Skin of body (tissue), 2 donors: Measurements from ENCODE around the gene SMARCA2. TPM values are rescaled to one million over a fixed set of nuclear protein-coding genes. Genes with fewer than 3 reads are reported as not detected.

Experiments
- DNase-seq: peaks from one replicate; lab custom pipeline; 2025; lab: John Stamatoyannopoulos, UW
- total RNA-seq: library from RNA; depleted of rRNA; stranded (reverse); fragments of >200 nt; gene quantifications from one replicate; pipeline ENCODE4 v1.2.3, GENCODE V29; 2014

The SMARCA2 gene
- total RNA-seq, 1 donor from 2014 or later: 180 TPM

DNA sequence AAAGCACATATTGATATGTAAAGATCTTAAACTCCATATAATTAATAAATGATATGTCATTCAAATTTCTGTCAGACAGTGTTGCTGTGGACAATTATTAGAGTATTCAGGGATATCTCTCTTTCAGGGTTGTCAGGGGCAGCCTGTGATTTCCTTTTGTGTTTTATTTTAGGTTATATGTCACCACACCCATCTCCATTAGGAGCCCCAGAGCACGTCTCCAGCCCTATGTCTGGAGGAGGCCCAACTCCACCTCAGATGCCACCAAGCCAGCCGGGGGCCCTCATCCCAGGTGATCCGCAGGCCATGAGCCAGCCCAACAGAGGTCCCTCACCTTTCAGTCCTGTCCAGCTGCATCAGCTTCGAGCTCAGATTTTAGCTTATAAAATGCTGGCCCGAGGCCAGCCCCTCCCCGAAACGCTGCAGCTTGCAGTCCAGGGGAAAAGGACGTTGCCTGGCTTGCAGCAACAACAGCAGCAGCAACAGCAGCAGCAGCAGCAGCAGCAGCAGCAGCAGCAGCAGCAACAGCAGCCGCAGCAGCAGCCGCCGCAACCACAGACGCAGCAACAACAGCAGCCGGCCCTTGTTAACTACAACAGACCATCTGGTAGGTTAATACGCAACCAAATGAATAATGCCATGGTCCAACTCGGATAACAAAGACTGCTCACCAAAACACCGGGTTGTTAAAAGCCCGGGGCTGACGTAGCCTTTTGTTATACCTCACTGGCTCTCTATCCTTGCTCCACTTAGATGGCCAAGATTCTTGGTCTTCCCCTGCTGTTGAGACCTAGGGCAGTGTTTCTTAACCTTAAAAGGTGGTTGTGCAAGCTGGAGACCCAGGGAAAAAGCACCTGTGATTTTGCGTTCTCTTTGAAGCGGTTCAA lies 24.4 kb downstream of the SMARCA2 start:
- DNase-seq: no peak

DNA sequence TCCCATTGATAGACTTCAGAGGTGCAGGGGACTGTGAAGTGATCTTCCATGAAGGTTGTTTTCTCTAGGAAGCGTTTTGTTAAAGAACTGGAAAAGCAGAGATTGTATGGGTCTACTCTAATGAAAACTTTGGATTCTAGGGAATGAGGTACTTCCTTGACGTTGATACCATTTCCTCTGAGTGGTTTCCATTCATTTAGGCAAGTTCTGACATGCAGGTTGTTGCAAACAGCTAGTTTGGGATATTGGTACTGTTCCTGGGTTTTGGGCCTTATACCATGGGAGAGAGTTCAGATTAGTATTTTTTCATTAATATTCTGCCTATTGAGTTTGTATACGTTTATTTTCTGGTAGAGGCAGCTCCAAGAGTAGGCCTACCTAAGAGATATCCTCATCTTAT lies 25.7 kb downstream of the SMARCA2 start:
- no peak for DNase-seq

DNA sequence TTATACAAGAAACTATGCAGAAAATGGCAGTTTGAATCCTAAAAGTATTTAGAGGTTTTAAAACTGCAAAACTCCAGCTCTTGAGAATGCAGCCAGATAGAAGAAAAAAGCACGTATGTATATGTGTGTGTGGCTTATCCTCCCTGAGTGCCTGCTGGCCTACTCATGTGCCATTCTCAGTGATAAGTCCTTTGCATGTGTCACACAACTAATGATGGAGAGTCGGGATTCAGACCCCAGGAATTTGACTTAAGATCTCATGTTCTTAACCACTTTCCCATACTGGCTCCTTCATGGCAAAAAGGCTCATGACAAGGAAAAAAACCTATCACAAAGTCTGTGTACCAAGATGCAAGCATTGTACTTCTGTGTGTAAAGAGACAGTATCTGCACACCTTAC lies 26.6 kb downstream of the SMARCA2 start:
- no peak for DNase-seq

DNA sequence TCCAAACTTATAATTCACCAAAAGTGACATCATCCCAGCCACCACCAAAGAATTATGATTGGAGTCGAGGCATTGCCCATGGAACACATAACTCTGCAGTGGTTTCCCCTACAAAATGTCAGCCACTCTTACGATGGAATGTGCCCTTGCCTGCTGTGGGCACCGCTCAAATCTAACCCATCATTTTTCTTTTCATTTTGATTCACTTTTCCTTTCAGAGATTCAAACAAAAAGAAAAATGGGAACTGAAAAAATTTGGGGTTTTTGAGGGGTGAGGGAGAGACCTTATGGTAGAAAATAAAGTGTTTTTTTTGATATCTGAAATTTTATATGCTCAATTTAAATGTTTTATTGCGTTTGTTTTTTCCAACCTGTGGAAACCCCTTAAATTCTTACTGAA lies 28.1 kb downstream of the SMARCA2 start:
- DNase-seq: no peak

DNA sequence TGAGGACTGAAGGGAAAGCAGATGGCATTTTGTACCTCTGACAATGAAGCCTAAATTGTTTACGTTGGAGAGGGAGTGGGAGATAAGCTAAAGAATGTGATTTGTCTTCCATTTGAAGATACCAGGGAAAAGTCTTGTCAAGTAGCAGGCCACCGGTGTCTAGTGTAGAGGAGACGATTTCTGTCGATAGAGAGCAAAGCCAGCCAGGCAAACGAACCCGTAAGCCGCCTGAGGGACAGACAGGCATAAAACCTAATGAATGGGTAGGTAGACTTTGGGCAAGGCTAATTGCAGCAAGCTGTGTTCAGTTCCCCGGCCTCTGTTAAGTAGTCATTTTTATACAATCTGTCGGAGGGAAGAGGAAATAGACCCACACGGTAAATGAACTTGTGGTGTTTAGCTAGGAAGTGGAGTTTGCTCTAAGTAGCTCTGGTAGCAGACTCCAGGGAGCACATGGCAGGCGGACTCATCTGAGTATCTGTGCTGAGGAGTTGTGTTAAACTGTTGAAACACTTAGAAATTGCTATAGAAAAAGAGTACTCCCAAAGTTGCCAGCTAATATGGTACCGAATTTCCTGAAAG lies 28.8 kb downstream of the SMARCA2 start:
- DNase-seq: no peak

DNA sequence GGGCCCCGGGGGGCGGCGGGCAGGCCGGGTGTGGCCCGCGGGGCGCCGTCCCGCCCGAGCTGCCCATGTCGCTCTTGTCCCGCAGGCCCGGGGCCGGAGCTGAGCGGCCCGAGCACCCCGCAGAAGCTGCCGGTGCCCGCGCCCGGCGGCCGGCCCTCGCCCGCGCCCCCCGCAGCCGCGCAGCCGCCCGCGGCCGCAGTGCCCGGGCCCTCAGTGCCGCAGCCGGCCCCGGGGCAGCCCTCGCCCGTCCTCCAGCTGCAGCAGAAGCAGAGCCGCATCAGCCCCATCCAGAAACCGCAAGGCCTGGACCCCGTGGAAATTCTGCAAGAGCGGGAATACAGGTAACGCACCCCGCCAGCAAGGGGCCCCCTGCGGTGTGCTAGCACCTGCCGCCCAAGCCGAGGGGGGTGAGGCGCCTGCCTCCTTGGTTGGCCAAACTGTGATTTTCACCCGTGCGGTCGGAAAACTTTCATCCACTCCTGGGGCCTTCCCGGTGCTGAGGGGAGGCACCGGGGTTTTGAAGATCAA lies 32.1 kb downstream of the SMARCA2 start:
- no peak for DNase-seq

DNA sequence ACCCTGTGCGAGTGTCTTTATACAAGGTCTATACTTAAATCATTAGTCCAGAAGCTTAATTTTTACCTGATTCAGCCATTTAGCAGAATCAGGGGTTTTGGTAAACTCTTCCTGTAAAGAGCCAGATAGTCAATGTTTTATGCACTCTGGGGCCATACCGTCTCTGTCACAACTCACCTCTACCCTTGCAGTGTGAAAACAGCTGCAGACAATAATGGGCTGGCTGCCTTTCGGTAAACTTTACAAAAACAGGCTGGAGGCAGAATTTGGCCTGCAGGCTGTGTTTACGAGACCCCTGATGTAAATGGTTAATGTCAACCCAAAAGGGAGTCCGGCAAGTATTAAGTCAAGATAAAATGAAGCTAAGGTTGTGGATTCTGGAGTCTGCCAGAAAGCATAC lies 32.8 kb downstream of the SMARCA2 start:
- no peak for DNase-seq

DNA sequence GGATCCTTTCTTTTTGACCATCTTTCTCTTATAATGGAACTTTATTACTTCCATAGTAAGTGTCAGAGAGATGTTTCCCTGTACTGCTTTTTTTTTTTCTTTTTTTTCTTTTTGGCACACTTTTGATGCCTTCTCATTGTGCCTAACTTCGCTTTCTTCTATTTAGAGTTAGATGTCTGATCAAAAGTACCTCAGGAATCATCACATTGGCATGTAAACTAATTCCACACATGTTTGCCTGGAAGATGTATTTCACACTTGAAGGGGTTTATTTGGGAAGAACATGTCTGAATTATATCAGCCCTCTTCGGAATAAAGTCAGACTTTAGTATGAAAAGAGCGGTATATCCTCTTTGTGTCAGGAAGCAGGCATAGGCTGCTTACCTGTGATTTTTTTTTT lies 35.1 kb downstream of the SMARCA2 start:
- no peak for DNase-seq

DNA sequence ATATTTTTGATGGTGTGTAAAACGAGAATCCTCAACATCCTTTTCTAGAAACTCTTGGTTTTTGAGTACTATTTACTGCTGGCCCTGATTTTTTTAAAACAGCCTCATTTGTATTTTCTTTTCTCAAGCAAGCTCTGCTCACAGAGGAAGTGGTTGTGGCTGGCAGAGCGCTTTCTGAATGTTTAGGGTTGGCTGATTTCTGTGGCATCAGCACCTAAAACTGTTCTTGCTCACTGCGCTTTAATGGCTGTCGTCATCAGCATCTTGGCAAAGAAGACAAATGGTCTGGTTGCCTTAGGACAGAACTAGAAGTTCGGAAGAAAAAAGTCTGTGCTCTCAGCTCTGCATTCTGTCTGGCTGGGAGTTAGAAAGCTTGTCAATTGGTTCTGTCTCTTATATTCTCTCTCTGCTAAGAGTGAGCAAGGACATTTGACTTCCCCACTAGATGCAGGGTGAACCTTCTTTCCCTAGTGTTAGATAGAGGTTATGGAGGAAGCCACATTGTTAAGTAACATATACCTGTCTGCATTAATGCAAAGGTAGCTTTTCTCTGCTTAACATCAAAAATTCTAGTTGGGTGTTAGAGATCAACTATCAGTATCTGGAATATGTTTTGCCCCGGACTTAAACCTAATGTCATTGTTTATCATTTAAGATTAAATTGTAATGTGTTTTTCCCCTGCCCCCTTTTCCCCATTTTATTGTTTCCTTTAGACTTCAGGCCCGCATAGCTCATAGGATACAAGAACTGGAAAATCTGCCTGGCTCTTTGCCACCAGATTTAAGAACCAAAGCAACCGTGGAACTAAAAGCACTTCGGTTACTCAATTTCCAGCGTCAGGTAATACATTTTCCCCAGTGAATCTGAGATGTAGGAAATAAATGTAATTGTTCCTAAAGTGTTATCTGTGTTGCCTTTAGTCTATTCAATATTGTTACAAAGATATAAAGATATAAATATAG lies 39.0 kb downstream of the SMARCA2 start:
- no peak for DNase-seq

DNA sequence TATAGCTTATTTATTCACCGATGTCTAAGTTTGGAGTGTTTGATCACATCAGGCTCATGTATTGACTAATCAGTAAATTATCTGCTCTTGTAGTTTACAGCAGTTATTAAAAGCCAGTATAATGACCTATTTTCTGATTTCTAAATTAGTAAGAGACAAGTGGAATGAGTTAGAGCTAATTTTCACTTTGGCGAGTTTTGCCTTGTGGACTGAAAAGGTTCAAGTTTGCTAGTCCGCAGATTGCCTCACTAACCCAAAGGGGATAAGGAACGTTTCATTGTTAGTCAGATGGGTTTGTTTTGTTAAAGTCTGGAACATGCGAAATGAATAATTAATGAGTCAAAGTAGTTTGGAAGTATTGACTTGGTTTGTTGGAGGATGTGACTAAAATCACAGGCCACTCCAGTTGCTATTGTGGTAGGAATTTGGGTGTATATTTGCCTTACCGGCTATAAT lies 40.1 kb downstream of the SMARCA2 start:
- no peak for DNase-seq

DNA sequence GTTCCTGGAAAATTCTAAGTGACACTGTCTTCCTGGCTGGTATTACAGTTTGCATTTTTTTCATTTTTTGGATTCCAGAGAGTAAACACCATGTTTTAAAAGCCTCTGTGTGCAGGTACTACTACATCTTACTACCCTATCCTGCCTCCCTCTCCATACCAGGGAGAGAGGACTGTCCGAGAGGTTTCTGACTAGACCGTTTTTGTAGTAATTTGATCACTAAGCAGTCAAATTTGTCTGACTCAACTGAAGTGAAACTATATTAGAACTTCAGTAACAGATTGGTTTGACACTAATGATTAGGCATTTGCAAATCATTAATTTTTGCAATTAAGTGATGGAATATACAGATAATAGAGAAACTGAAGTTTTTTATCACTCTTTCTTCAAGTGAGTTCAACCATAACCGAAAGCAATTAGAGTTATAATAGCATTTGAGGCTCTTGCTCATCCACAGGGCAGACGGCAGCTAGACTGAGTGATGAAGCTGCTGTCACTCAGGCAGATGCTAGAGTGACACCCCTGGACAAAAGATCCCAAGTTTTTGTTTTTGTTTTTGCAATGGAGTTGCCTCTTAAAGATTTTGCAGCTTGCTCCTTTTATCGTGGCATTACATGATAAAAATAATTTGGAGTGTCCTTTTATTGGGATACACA lies 44.3 kb downstream of the SMARCA2 start:
- DNase-seq: no peak

DNA sequence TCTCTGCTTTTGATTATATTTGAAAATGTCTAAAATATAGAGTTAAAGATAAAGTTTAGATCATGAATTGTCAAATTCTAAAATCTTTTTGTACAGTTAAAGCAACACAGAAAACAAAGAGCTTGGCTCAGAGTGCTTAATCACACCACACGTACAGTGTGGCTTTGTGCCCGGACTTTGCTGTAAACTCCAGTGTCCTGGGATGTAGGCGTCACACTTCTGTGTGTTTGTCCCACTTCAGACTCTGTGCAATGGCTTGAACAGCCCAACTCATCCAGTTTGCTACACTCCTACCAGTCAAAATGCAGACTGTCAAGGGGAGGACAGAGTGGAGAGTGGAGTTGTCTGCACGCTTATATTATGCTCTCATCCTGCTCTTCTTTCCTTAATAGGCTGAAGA lies 45.3 kb downstream of the SMARCA2 start:
- DNase-seq: no peak

DNA sequence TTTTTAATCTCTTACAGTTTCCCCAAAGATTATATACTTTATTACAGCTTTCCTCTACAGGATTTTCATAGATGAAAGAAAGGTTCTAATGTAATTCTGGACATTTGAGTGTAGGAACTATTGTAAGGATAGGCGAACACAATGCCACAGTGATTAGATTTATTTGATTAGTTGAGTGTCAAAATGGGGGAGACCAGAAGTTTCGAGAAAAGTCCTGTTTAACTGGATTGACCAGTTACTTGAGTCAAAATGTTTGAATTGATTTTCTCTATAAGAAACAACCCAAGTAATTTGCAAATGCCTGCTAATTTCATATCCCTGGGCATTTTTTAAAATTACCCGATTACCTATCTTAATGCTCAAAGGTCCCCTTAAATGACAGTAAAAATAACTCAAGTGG lies 50.6 kb downstream of the SMARCA2 start:
- DNase-seq: no peak

DNA sequence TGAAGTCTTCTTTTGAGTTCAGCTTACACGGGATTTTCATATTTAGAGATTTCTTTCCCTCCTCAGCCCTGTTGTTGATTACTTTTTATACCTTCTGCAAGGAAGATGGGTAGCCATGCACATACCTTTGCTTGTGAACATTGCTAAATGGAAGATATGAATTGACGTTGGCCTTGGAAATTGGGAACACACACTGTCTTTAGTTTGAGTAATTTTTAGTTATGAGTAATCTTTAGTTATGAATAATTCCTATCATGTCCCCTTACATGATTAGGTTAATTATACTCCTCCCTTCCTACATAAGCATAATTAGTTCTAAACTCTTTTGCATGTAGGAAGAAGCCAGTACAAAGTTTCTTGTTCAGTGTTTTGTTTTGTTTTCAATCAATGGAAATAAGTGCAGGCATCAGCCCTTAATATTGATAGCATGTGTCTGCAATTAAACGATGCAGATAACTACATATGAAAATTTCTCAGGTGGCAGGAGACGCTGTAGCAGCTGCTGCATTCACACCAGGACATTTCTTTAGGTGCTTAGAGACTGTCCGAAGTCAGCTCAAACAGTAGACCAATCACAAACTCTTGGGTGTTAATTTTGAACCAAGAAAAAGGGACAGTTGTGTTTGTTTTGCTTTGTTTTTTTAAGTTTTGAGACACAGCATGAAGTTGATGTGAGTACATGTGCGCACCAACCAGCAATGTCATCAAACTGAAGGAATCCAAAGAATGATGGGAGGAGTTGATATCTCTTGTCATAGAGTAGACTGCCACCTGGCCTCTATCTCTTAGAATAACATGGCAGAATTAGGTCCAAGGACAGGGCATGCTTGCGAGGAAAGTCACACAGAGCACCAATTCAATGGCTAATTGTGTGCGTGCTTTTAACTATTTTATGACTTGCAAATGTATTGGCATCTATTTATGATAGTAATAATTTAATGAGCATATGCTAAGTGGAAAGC lies 51.4 kb downstream of the SMARCA2 start:
- DNase-seq: no peak

DNA sequence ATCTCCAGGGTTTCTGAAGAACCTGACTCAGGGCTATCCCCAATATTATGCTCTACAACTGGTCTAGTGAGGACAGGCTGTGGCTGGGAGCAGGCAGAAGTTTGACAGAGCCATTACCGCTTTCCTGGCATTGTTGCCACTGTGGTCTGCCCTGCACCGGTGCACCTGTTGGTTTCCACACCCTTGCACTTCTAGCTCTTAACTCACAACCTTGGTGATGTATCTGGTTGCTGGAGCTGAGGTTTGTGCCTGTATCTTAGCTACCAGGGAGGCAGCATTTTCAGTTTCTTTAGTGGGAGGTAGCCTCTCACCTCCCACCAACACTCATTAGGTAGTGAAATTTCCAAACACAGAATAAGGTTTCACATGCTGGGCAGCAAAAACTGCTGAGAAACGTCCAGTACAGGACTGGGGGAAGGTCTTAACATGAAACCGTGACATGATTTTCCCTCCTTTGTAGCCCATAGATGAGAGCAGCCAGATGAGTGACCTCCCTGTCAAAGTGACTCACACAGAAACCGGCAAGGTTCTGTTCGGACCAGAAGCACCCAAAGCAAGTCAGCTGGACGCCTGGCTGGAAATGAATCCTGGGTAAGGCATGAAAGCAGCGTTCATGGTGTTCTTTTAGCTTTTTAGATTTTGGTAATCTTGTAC lies 57.7 kb downstream of the SMARCA2 start:
- DNase-seq: no peak

DNA sequence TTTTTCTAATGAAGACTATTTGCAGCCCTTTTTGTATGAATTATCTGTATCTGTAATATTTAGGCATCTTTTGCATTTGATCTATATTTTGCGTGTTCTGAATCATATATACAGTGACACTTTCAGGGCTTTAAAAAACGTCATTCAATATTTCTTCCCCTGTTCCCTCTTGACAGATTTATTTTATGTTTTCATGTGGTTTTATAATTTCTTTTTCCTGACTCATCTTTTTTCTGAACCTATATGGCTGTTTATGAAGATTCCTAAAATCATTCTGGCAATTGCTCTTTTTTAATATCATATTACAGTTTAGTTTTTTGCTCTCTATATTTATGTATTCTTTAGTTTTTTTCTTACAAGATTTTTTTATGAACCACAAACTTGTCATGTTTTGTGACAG lies 67.6 kb downstream of the SMARCA2 start:
- no peak for DNase-seq

DNA sequence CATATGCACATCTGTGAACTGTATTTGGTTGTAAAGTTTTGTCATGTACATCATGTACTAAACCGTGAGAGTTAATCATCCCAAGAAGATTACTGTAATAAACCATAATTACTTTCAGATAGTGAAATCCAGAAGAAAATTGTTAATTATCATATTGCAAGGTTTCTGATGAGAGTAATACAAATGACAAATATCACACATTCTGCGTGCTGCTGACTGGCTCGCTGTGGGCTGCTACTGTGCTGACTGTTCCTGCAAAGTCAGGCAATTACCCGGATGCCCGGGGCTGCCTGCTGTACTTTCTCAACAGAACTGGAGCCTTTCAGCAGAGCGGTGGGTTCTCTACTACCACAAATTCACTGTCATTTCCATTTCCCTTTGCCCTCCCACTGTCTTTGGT lies 68.3 kb downstream of the SMARCA2 start:
- DNase-seq: peak; percentile 48

DNA sequence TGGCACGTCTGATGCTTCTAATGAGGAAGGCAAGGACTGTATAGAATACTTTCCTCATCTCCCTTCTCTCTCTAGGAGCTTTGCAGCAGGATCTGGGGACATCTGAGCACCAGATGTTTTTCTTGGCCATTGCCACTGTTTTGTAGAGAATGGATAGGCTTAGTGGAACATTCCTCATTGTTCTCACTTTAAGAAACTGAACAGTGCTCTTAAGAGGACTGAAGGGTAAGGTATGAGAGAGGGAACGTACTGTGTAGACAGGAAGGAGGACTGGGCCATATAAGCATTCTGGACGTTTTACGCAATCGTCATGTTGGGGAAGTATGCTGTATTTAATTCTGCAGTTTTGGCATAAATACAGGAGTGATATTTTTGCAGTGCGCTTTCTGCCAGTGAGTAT lies 70.6 kb downstream of the SMARCA2 start:
- DNase-seq: peak; percentile 93

DNA sequence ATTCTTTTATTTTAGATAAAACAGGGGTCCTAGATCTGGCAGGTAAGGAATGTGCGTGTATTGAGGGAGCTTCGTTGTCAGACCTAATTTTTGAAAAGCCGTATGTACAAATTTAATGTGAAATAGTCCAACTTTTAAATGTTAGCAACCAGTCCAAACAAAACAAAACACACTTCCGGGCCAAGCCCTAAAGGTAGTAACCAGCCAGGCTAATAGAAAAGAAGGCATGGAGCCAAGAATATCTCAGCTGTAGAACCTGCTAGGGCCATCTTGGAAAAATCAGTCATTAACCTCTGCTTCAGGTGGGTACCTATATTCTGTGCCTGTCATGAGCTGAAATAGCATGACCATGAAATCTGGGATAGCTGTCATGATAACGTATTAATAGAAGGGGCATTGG lies 71.0 kb downstream of the SMARCA2 start:
- DNase-seq: no peak
